T47D (cell line): ENCODE measurements around the gene KDM4C.

Source experiments
- DNase-seq, 2 experiments: peaks; one replicate each; pipeline versions ENCODE4 v3.0.0 to v3.0.0-alpha.2; 2011 to 2012; ENCODE audit warnings: low read depth in 1 of 2, low spot score in 1 of 2
- JUND ChIP-seq: IDR thresholded peaks from 2 replicates; pipeline ENCODE4 v1.6.1; 2012; ENCODE audit warnings: low read depth
- in situ Hi-C: cut with HindIII; loops from 2 replicates; pipeline ENCODE4 v1.10.0; 2016; ENCODE audit warnings: low sequenced_read_pairs, low pct_unique_long_range_greater_than_20kb

The KDM4C gene

DNA sequence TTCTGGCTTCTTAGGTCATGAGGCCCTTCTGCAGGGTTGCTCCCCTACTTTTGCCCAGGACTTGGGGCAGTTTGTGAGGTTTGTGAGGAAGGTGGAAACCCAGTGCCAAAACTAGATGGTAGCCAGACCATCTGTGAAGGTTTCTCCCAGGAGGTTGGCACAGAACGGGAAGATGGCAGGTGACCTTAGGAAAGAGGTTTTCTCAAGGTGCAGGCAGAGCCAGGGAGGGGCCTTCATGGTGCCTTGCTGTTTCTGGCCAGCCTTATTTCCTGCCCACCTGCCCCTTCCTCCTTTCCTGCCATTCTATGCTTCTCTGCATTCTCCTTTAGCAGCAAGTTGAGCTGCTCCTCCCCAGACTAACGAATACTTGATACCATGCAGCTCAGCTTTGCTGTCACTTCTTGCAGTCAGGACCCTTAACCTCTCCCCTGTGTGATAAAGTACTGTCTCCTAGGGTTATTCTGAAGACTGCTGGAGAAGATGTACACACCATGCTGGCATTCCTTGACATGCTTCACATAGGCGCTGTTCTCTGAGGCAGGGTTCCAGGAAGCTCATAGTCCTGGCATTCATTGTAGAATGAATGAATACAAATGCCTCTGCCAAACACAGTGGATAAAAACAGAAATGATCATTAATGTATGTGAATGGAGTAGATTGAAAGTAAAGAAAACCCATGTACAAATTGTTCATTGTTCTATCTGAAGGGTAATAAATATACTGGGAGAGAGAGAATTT lies 154.3 kb downstream of the KDM4C start:
- no peak for DNase-seq
- no peak for TF ChIP-seq JUND
- in situ Hi-C loops: no loop called here

DNA sequence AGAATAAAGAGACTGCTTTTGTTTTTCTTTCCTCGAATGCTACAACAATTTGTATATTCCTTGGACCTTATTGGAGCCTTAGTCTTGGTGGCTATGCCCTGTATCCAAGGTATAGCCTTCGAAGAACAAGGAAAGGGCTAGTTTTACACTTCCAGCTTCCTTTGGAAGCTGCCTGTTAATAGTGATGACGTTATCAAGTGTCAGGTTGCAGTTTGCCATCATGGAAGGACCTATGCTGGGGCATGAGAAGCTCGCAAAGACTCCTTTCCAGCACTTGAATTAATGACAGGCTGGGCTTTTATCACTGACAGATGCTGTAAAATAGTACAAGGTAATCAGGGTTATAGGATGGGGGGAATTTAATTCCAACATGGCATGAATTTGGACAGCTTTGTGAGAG lies 157.9 kb downstream of the KDM4C start:
- TF ChIP-seq JUND: no peak
- no peak for DNase-seq
- in situ Hi-C loops: no loop called here

DNA sequence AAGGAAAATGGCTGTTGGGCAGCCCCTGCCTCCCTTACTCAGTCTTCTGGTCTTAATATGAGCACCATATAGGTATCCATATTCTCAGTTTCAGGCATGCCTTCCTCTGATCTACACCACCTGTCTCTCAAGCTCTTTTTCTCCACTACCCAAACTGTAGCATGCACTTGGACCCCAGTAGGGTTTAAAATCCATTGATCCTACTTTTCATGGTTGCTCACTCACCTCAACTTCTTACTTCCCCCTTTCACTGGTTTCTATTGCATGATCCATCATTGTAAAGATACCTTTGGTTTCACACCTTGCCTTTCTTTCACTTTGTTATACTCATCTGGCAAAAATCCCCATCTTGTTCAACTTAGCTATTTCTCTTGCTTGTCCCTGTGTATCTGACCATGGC lies 159.4 kb downstream of the KDM4C start:
- in situ Hi-C loops: no loop called here
- TF ChIP-seq JUND: no peak
- DNase-seq: no peak

DNA sequence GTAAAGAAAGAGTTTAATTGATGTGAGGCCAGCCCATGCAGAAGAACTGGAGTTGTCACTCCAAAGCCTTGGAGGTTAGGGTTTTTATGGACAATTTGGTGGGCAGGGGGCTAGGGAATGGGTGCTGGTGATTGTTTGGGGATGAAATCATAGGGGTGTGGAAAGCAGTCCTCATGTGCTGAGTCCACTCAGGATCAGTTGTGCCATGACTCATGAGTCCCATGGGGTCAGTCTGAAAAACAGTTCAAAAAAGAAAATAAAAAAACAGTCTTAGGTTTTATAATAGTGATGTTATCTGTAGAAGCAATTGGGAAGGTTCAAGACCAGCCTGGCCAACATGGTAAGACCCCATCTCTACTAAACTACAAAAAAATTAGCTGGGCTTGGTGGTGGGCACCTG lies 162.3 kb downstream of the KDM4C start:
- TF ChIP-seq JUND: no peak
- in situ Hi-C loops: no loop called here
- no peak for DNase-seq

DNA sequence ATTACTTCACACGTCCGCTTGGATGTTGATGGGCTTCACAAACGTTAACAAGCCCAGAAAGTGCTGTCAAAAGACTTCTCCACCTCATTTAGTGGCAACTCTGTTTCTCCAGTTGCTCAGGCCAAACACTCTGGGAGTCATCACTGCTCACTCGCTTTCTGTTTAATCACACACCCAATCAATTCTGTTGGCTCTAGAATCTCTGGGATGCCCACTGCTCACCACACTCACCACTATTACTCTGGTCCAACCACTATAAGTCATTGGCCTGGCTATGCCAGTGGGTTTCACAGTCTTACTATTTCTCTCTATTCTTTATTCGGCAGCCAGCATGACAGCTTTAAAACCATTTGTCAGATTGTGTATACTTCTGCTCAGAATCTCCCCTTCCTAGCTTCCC lies 163.5 kb downstream of the KDM4C start:
- DNase-seq: no peak
- in situ Hi-C loops: no loop called here
- TF ChIP-seq JUND: no peak

DNA sequence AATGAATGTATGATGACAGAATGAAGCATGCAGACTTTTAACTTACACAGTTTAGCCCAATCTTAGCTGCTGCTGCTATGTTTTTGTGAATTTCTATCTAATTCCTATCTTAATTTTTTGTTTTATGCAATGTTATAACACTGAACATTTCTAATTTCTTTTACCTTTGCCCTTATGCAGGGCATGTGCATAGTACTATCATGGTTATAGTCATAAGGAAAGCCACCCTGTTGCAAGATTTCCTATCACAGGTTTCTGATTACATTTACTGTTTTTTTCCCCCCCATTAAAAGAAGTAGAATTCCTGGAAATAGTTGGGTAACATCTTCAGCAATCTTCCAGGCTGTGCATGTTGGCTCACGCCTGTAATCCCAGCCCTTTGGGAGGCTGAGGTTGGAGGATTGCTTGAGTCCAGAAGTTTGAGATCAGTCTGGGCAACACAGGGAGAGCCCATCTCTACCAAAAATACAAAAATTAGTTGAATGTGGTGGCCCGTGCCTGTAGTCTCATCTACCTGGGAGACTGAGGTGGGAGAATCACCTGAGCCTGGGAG lies 164.4 kb downstream of the KDM4C start:
- in situ Hi-C loops: no loop called here
- no peak for TF ChIP-seq JUND
- no peak for DNase-seq

DNA sequence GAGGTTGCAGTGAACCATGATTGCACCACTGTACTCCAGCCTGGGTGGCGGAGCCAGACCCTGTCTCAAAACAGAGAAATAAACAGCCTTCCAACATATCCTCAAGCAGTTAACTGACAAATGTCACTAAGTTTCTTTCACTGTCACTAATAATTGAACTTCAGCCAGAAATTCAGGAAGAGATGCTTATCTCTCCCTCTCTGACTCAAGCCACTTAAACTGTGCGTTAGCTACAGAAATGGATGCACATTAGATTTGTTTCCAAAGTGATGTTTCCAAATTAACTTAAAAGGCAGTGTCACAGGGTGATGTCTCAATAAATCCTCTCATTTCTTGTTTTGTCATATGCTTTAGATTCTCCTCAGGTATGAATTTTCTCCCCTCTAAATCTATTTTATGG lies 164.9 kb downstream of the KDM4C start:
- DNase-seq: no peak
- no peak for TF ChIP-seq JUND
- in situ Hi-C loops: no loop called here

DNA sequence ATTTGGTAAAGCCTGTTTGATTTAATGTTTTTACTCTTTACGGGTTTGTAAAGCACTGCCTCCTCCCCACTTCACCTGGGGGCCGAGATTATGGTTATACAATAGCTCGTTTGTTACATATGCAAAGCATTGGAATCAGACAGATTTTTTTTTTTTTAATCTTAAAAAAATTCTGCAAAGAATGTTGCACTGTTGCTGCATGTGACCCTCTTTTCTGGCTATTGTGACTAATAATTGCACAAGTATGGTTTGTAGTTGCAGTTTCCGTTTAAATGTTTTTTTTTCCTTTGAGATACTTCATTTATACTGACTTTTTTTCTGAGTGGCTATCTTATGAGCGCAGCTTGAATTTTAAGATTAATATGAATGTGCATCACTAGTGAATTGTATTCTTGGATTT lies 165.3 kb downstream of the KDM4C start:
- no peak for TF ChIP-seq JUND
- in situ Hi-C loops: no loop called here
- DNase-seq: no peak

DNA sequence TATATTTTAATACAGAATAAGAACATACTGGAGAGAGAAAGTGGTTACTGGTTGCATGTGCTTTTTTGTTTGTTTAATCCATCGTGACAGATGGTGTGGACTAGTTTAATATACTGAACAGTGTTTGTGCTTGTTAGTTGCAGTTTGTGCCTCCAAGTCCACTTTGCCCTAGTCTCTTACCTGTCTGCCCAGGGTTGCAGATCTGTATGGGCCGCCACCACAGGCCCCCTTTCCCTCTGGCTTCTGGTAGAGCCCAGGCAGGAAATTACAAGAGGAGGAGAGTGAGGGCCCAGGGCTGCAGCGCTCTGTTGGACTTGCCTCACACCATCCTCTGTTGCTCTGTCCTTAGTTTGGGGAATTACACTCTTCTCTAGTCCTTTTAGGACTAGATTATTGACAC lies 166.4 kb downstream of the KDM4C start:
- in situ Hi-C loops: no loop called here
- no peak for DNase-seq
- no peak for TF ChIP-seq JUND

DNA sequence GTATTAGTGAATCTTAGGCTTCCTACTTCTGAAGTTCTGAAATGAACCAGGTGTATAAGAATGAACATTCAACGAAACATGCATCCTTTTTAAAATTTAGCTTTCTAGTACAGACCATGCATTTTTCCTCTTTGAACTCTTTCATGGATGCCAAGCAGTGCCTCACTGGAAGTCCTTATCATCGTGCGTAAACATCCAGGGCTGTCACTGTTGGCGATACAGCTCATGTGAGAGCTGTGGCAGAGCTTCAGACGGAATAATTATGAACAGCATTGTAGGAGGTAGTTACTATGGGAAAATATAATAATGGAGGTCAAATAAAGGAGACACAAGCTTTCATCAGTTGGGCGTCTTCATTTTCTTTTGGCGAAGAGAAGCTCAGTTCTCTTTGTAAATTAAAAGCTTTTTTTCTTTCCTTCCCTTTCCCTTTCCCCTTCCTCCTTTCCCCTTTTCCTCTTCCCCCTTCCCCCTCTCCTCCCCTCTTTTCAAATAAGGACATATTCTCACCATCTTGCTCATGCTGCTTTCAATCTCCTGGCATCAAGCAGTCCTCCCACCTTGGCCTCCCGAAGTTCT lies 167.3 kb downstream of the KDM4C start:
- TF ChIP-seq JUND: no peak
- DNase-seq: no peak
- in situ Hi-C loops: no loop called here

DNA sequence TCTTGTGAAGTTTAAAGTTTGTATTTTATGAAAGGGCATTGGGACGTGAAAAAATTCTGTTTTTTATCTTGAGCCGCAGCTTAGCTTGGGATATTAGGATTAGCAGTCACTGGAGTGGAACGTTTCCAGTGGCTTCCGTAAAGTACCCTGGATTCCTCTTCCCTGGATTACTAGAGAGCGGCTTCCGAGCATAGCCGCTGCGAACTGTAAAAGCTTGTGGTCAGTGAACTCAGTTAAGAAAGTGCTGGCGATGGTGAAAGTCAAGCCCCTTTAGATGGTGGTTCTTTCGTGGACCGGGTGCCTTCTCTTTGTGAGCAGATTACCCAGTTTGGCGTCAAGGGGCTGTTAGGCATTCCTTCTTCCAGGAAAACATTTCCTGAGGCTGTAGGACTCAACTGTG lies 168.1 kb downstream of the KDM4C start:
- DNase-seq: no peak

DNA sequence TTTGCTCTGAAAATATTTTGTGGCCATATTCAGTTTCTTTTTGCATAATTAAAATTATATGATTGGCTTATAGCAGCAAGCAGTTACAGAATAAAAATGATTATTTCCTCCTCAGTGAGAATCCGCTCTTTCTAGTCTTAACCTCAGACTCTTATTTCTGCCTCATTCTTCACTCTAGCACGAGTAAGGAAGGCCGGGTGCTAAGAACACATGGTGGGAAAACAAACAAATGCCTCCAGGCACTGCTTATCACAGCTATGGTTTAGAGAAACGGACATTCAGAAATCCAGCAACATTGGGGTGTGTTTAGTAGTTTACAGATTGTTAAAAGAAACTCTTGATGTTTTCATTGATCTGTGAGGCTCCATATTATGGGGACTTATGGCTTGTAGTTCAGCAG lies 168.7 kb downstream of the KDM4C start:
- TF ChIP-seq JUND: no peak
- DNase-seq: no peak
- in situ Hi-C loops: no loop called here

More for the DNA sequence above, 168.1 kb downstream of the KDM4C start:
- no peak for TF ChIP-seq JUND
- in situ Hi-C loops: no loop called here

DNA sequence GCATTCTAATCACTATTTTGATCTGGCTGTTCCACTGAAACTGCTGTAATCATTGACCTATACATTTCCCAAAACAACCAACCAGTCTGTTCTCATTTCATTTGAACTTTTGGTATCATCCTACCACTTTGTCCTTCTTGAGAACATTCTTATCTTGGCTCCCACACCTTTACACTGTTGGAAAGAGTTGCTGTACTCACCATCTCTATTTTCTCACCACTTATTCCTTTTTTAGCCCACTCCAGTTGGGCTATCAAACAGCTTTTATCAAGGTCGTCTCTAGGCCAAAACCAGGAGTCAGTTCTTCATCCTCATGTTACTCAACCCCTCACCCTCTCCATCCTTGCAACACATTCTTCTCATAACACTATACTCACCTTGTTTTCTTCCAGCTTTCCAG lies 170.1 kb downstream of the KDM4C start:
- no peak for TF ChIP-seq JUND
- in situ Hi-C loops: no loop called here
- DNase-seq: no peak
